Transverse colon (tissue), 4 donors: ENCODE data around the gene SELENOS.

Source experiments
- POLR2A ChIP-seq: fragments of 450-650 bp; IDR thresholded peaks from one replicate; pipeline ENCODE4 v1.6.1; 2016; ENCODE audit warnings: antibody characterized with exemption, mild to moderate bottlenecking, moderate library complexity
- POLR2AphosphoS5 ChIP-seq, 3 donors: sonication (generic); formaldehyde crosslinking; IDR thresholded peaks; one replicate each; pipeline ENCODE4 v1.6.1; 2016; ENCODE audit warnings: antibody characterized with exemption in 3 of 3
- TF ChIP-seq, protein P1 (sequence below), 5 experiments: fragments of 200-600 bp in 3 of 5; fragments of 450-650 bp in 2 of 5; sonication (generic) in 3 of 5; IDR thresholded peaks; 1 replicate in 2 of 5; 2 replicates in 3 of 5; pipeline ENCODE4 v1.5.1; 2016 to 2017; ENCODE audit warnings: antibody characterized with exemption in 5 of 5, inconsistent platforms in 3 of 5, mild to moderate bottlenecking in 2 of 5, moderate library complexity in 1 of 5

- TF ChIP-seq POLR2A (no peak), POLR2AphosphoS5 (IDR thresholded peaks at IDR 0.05) (no peak)
- TF ChIP-seq, protein P1, sequence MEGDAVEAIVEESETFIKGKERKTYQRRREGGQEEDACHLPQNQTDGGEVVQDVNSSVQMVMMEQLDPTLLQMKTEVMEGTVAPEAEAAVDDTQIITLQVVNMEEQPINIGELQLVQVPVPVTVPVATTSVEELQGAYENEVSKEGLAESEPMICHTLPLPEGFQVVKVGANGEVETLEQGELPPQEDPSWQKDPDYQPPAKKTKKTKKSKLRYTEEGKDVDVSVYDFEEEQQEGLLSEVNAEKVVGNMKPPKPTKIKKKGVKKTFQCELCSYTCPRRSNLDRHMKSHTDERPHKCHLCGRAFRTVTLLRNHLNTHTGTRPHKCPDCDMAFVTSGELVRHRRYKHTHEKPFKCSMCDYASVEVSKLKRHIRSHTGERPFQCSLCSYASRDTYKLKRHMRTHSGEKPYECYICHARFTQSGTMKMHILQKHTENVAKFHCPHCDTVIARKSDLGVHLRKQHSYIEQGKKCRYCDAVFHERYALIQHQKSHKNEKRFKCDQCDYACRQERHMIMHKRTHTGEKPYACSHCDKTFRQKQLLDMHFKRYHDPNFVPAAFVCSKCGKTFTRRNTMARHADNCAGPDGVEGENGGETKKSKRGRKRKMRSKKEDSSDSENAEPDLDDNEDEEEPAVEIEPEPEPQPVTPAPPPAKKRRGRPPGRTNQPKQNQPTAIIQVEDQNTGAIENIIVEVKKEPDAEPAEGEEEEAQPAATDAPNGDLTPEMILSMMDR (IDR thresholded peaks at IDR 0.05): no peak
Measured at GRCh38 chr15:101326462-101327146, 49.3 kb upstream of the SELENOS start.
